Urinary bladder (tissue), 4 donors: ENCODE results near the gene MEF2C. TPM values are rescaled to one million over a fixed set of nuclear protein-coding genes. Genes with fewer than 3 reads are reported as not detected.

Experiments used
- DNase-seq: peaks from one replicate; pipeline ENCODE4 v3.0.0-alpha.2; 2015; ENCODE audit errors: extremely low spot score
- H3K27ac ChIP-seq: one replicate; pipeline ENCODE4 v1.5.1; 2013; ENCODE audit warnings: low read depth, mild to moderate bottlenecking, moderate library complexity
- H3K36me3 ChIP-seq: one replicate; pipeline ENCODE4 v1.6.1; 2013; ENCODE audit warnings: mild to moderate bottlenecking, moderate library complexity; ENCODE audit not compliant: insufficient read depth
- H3K4me1 ChIP-seq: one replicate; pipeline ENCODE4 v1.6.1; 2013; ENCODE audit warnings: mild to moderate bottlenecking, moderate library complexity; ENCODE audit not compliant: insufficient read depth
- H3K4me3 ChIP-seq: one replicate; pipeline ENCODE4 v1.5.1; 2013; ENCODE audit warnings: low read depth, low read length
- WGBS: extraction: QIAGEN DNeasy Blood & Tissue Kit; methylation state at CpG from one replicate; pipeline ENCODE4 v1.1.7; 2013; 5-methylcytosine and 5-hydroxymethylcytosine counted together
- polyA plus RNA-seq: library from polyadenylated mRNA; stranded (reverse); fragments of 200-250 nt; gene quantifications from one replicate; pipeline ENCODE4 v1.2.3, GENCODE V29; 2013
- total RNA-seq: library from RNA; depleted of rRNA; stranded (reverse); fragments of >200 nt; gene quantifications from one replicate; pipeline ENCODE4 v1.2.3, GENCODE V29; 2014
- donor health status: healthy with polysubstance abuse.
- donor health status: healthy.

The MEF2C gene
- total and polyA plus RNA-seq, 2 donors = 25.2 to 166 TPM

- H3K4me1 ChIP-seq = no peaks in the 10 kb centered on the region
- H3K27ac ChIP-seq = no peak overlapping the region
- H3K4me3 ChIP-seq = no peak overlapping the region
- no peak for DNase-seq
- no peaks in the 10 kb centered on the region for H3K36me3 ChIP-seq
- 76% methylated on average over 1 of the region's 1 CpG for WGBS
Measured at GRCh38 chr5:88838500-88838899, 44.5 kb downstream of the MEF2C start.

DNA sequence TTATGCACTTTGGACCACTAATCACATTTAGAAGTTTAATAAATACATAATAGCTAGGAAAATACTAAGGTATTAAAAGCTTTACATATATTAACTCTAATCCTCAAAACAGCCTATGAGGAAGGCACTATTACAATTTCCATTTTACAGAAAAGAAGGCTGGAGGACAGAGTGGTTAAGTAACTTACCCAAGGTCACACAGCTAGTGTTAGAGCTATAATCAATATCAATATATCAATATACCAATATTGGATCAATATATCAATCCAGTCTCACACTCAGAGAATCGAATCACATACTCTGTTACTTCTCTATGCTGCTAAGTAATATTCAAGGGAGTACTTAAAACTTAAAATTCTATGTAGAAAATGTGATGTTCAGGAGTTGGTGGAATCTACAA is 45.2 kb downstream of the MEF2C start:
- DNase-seq = no peak
- H3K4me1 ChIP-seq = no peaks in the 10 kb centered on the region
- H3K27ac ChIP-seq = no peak overlapping the region
- H3K4me3 ChIP-seq = no peak overlapping the region
- peaks cover 2% of the 10 kb centered on the region for H3K36me3 ChIP-seq
- 96% methylated on average over 1 of the region's 1 CpG for WGBS

GRCh38 chr5:88837222-88837621 is 45.8 kb downstream of the MEF2C start:
- 98% methylated on average over 4 of the region's 4 CpGs for WGBS
- no peaks in the 10 kb centered on the region for H3K4me1 ChIP-seq
- peak overlapping the region; percentile 38 for H3K27ac ChIP-seq
- peaks cover 2% of the 10 kb centered on the region for H3K36me3 ChIP-seq
- H3K4me3 ChIP-seq = no peak overlapping the region
- DNase-seq = no peak

GRCh38 chr5:88836195-88836838 is 46.7 kb downstream of the MEF2C start:
- WGBS = 15% methylated on average over 5 of the region's 5 CpGs
- peak overlapping the region; percentile 16 for H3K4me3 ChIP-seq
- H3K36me3 ChIP-seq = peaks cover 2% of the 10 kb centered on the region
- no peak for DNase-seq
- H3K27ac ChIP-seq = peak overlapping the region; percentile 84
- H3K4me1 ChIP-seq = no peaks in the 10 kb centered on the region

DNA sequence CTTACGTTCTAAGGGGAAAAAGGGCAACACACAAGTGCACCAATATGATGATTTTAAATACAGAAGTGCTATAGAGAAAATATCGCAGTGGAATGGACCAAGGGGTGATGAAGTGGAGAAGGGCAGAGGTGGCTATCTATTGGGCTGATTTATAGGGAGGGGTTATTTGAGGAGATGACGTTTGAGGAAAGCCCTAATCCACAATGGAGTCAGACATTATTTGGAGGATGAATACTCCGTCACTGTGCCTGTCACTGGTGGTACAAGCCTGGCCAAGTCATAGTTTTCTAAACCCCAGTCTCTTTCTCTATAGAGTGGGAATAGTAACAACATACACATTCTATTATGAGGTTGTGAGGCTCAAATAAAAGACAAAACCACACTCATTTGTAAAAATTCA is 48.5 kb downstream of the MEF2C start:
- DNase-seq = no peak
- H3K4me1 ChIP-seq = no peaks in the 10 kb centered on the region
- peaks cover 2% of the 10 kb centered on the region for H3K36me3 ChIP-seq
- 91% methylated on average over 4 of the region's 4 CpGs for WGBS
- H3K4me3 ChIP-seq = no peak overlapping the region
- H3K27ac ChIP-seq = no peak overlapping the region

DNA sequence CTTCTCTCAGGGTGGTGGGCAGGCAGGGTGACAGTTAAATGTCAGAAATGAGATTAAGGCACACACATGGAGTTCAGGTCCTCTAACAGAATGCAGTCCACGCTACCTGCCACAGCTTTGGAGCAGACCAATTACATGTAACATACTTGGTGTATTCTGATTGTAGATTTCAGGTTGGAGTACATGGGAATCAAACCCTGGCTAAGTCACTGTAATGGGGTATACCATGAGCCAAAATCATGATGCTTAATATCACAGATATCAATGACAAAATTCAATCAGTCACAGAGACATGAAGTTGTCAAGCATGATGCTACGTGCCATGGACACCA is 48.9 kb downstream of the MEF2C start:
- DNase-seq = no peak
- Histone ChIP-seq H3K4me3 (no peak overlapping the region), H3K27ac (no peak overlapping the region), H3K4me1 (no peaks in the 10 kb centered on the region), H3K36me3 (peaks cover 2% of the 10 kb centered on the region)
- WGBS = 82% methylated on average over 2 of the region's 2 CpGs

DNA sequence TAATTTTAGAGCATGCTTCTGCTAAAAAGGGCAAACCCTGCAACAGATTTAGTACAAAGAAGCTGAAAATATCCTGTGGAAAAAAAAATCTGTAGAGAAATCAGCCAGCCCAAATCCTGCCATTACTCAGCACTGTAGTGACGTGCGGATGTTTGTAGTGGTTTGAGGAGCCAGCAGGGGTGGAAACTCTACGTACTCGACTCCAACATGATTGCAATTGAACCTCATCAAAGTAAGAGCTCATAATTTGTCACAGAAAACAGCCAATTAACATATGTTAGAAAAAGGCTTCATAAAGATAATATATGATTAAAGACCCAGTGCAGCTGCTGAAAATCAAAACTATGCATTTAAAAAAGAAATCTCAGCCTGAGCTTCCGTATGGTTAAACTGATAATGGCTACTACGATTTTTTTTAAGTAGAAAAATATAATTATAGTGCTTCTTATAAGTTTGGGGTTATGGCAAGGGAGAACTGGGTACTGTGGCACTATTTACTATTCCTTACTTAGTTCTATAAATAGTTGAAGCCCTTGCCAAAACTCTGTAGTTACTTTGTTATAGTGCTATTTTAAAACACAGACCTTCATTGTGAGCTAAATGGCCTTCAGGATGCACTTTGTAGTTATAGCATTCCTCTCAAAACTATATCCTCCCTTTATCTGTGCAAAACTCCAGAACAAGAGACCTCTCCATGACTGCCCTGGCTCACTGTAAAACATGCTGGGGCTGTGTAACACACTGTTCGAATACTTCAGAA is 49.4 kb downstream of the MEF2C start:
- Histone ChIP-seq H3K27ac (no peak overlapping the region), H3K4me3 (no peak overlapping the region), H3K4me1 (no peaks in the 10 kb centered on the region), H3K36me3 (peaks cover 2% of the 10 kb centered on the region)
- DNase-seq = peak; percentile 42
- WGBS = 20% methylated on average over 7 of the region's 7 CpGs

- no peak overlapping the region for H3K27ac ChIP-seq
- peaks cover 2% of the 10 kb centered on the region for H3K36me3 ChIP-seq
- DNase-seq = no peak
- WGBS = 94% methylated on average over 1 of the region's 1 CpG
- no peaks in the 10 kb centered on the region for H3K4me1 ChIP-seq
- no peak overlapping the region for H3K4me3 ChIP-seq
Measured at GRCh38 chr5:88831816-88832215, 51.2 kb downstream of the MEF2C start.

DNA sequence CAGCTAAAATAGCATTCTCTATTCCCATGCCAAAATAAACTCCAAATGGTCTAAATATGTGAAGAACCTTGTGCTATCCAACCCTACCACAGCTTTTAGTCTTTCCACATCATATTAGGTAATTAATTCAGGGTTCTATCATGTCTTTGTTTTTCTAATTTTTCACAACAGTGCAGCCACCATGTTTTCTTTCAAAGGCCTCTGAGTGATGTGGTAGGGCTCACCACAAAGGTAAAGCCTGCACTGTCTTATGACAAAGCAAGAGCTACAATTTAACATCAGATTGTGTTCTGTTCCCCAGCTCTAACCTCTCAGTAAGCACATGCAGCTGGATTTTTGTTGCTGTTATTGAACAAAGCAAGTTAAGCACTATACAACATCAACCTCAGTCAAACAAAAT is 52.4 kb downstream of the MEF2C start:
- H3K4me1 ChIP-seq = no peaks in the 10 kb centered on the region
- DNase-seq = no peak
- H3K27ac ChIP-seq = no peak overlapping the region
- peaks cover 2% of the 10 kb centered on the region for H3K36me3 ChIP-seq
- no peak overlapping the region for H3K4me3 ChIP-seq

DNA sequence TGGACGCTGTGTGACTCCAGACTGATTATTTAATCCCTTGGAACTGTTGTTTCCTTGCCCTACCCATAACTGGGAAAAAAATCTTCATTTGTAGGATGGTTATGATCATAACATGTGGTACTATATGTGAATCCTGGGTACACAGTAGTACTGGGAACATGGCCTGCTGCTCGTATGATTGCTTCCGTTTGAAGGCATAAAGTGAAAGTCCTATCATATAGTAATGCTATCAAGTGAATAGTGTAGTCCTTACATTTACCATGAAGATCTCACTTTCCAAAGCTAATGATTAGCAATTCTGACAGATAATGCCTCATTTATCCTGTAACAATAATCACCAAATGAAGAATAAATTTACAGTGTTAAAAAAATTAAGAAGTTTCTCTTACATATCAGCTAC is 53.2 kb downstream of the MEF2C start:
- no peak overlapping the region for H3K27ac ChIP-seq
- H3K4me3 ChIP-seq = no peak overlapping the region
- no peaks in the 10 kb centered on the region for H3K4me1 ChIP-seq
- no peak for DNase-seq
- 72% methylated on average over 3 of the region's 3 CpGs for WGBS
- peaks cover 2% of the 10 kb centered on the region for H3K36me3 ChIP-seq

DNA sequence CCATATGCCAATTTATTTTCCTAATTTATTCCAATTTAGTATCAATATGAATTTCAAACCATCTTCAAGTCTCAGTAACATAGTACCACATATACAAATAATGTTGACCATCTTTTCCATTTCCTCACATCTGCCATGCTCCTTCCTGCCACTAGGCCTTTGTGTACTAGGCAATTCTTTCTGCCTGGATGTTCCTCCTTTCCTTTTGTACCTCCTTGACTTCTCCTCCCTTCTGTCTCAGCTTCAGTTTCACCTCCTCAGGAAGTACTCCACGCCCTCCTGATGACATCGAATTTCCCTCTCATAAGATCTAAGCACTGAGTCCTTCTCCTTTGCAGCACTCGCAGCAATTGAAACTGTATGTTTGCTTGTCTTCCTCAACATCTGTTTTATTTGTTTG is 53.9 kb downstream of the MEF2C start:
- no peak overlapping the region for H3K27ac ChIP-seq
- 78% methylated on average over 3 of the region's 3 CpGs for WGBS
- DNase-seq = no peak
- H3K36me3 ChIP-seq = peaks cover 2% of the 10 kb centered on the region
- H3K4me1 ChIP-seq = no peaks in the 10 kb centered on the region
- H3K4me3 ChIP-seq = no peak overlapping the region

- 67% methylated on average over 1 of the region's 1 CpG for WGBS
- no peak for DNase-seq
- no peaks in the 10 kb centered on the region for H3K36me3 ChIP-seq
- H3K4me1 ChIP-seq = no peaks in the 10 kb centered on the region
- H3K4me3 ChIP-seq = no peak overlapping the region
- no peak overlapping the region for H3K27ac ChIP-seq
Measured at GRCh38 chr5:88827997-88828396, 55.0 kb downstream of the MEF2C start.

GRCh38 chr5:88826646-88827585 is 56.1 kb downstream of the MEF2C start:
- no peaks in the 10 kb centered on the region for H3K4me1 ChIP-seq
- no peaks in the 10 kb centered on the region for H3K36me3 ChIP-seq
- H3K27ac ChIP-seq = no peak overlapping the region
- DNase-seq = no peak
- no peak overlapping the region for H3K4me3 ChIP-seq
- WGBS = 60% methylated on average over 8 of the region's 8 CpGs
